GM23338 (cell line): ENCODE data around the gene TTC28. TPM values are rescaled to one million over a fixed set of nuclear protein-coding genes. Genes with fewer than 3 reads are reported as not detected.

Source experiments
- ATAC-seq: fragments of 200-7000 bp; cut with Tn5 transposase; 3 replicates; pipeline ENCODE4 v1.9.1; 2020
- DNase-seq: peaks from one replicate; pipeline ENCODE4 v3.0.0-alpha.2; 2015; ENCODE audit warnings: low spot score
- H2AFZ ChIP-seq: fragments of 200-600 bp; sonication (generic); 2 replicates; pipeline ENCODE4 v1.8.0; 2016; ENCODE audit warnings: antibody characterized with exemption, mild to moderate bottlenecking, moderate library complexity
- H3F3A ChIP-seq: fragments of 200-600 bp; sonication (generic); replicated peaks from 2 replicates; pipeline ENCODE4 v1.8.0; 2017; ENCODE audit warnings: antibody characterized with exemption, mixed run types, low read depth
- H3K27ac ChIP-seq: fragments of 200-600 bp; sonication (generic); 2 replicates; pipeline ENCODE4 v1.6.1; 2016; ENCODE audit warnings: low read depth
- H3K27me3 ChIP-seq: fragments of 200-600 bp; sonication (generic); 2 replicates; pipeline ENCODE4 v1.8.0; 2016; ENCODE audit warnings: mild to moderate bottlenecking, mixed run types, moderate library complexity; ENCODE audit not compliant: insufficient read depth
- H3K36me3 ChIP-seq: fragments of 200-600 bp; sonication (generic); 2 replicates; pipeline ENCODE4 v1.8.0; 2016; ENCODE audit warnings: mild to moderate bottlenecking; ENCODE audit not compliant: insufficient read depth
- H3K4me1 ChIP-seq: fragments of 200-600 bp; sonication (generic); 2 replicates; pipeline ENCODE4 v1.8.0; 2016; ENCODE audit warnings: mild to moderate bottlenecking, moderate library complexity; ENCODE audit not compliant: insufficient read depth
- H3K4me2 ChIP-seq: fragments of 200-600 bp; sonication (generic); 2 replicates; pipeline ENCODE4 v1.7.1; 2017; ENCODE audit warnings: mixed run types
- H3K4me3 ChIP-seq: fragments of 200-600 bp; sonication (generic); 2 replicates; pipeline ENCODE4 v1.6.1; 2016; ENCODE audit warnings: mixed run types
- H3K79me2 ChIP-seq: fragments of 200-600 bp; sonication (generic); replicated peaks from 2 replicates; pipeline ENCODE4 v1.8.0; 2017; ENCODE audit warnings: mild to moderate bottlenecking; ENCODE audit not compliant: insufficient read depth
- H3K9me2 ChIP-seq: fragments of 200-600 bp; sonication (generic); 2 replicates; pipeline ENCODE4 v1.8.0; 2017; ENCODE audit not compliant: insufficient read depth
- H4K20me1 ChIP-seq: fragments of 200-600 bp; sonication (generic); replicated peaks from 2 replicates; pipeline ENCODE4 v1.8.0; 2017; ENCODE audit warnings: mild to moderate bottlenecking; ENCODE audit not compliant: insufficient read depth
- H3K27ac Mint-ChIP-seq: 2 replicates; pipeline ENCODE4 v1.8.0; 2020; ENCODE audit warnings: inconsistent platforms, mild to moderate bottlenecking, moderate library complexity, mixed read lengths
- H3K27me3 Mint-ChIP-seq: 3 replicates; pipeline ENCODE4 v1.8.0; 2022; ENCODE audit warnings: low read depth, mild to moderate bottlenecking, moderate library complexity, mixed read lengths, inconsistent platforms; ENCODE audit not compliant: insufficient read depth, poor library complexity
- H3K36me3 Mint-ChIP-seq: 3 replicates; pipeline ENCODE4 v1.8.0; 2021; ENCODE audit warnings: low read depth, mild to moderate bottlenecking, inconsistent platforms, moderate library complexity, mixed read lengths
- H3K4me1 Mint-ChIP-seq: 3 replicates; pipeline ENCODE4 v1.8.0; 2020; ENCODE audit warnings: mild to moderate bottlenecking, inconsistent platforms, mixed read lengths
- H3K4me3 Mint-ChIP-seq: 3 replicates; pipeline ENCODE4 v1.8.0; 2021; ENCODE audit warnings: moderate library complexity, mild to moderate bottlenecking, inconsistent platforms, mixed read lengths
- H3K9me3 Mint-ChIP-seq: 3 replicates; pipeline ENCODE4 v1.8.0; 2020; ENCODE audit warnings: moderate library complexity, mild to moderate bottlenecking, inconsistent platforms, mixed read lengths
- CREB1 ChIP-seq: fragments of 250-450 bp; sonication (Bioruptor Pico); IDR thresholded peaks from 2 replicates; pipeline ENCODE4 v1.5.0; 2020; ENCODE audit warnings: low read depth, mild to moderate bottlenecking, moderate library complexity
- CTCF ChIP-seq, 2 experiments: fragments of 200-600 bp in 1 of 2; sonication (generic) in 1 of 2; conservative IDR thresholded peaks; 2 replicates each; pipeline versions ENCODE4 v1.5.1 to v1.6.1; 2016 to 2017; ENCODE audit warnings: antibody characterized with exemption in 2 of 2, low read depth in 2 of 2, mild to moderate bottlenecking in 2 of 2, moderate library complexity in 1 of 2
- ETS1 ChIP-seq: IDR thresholded peaks from 2 replicates; pipeline ENCODE4 v1.6.1; 2016; ENCODE audit warnings: antibody characterized with exemption
- EZH2 ChIP-seq: fragments of 200-600 bp; sonication (generic); IDR thresholded peaks from one replicate; pipeline ENCODE4 v1.8.0; 2017; ENCODE audit warnings: antibody characterized with exemption, mild to moderate bottlenecking, low read depth; ENCODE audit not compliant: unreplicated experiment
- JUNB ChIP-seq: IDR thresholded peaks from one replicate; pipeline ENCODE4 v1.6.1; 2016; ENCODE audit warnings: antibody characterized with exemption; ENCODE audit not compliant: unreplicated experiment
- NANOG ChIP-seq: IDR thresholded peaks from 2 replicates; pipeline ENCODE4 v1.6.1; 2016; ENCODE audit warnings: antibody characterized with exemption, borderline replicate concordance
- POLR2AphosphoS5 ChIP-seq: IDR thresholded peaks from 2 replicates; pipeline ENCODE4 v1.6.1; 2016; ENCODE audit warnings: antibody characterized with exemption, low read depth
- REST ChIP-seq: IDR thresholded peaks from one replicate; pipeline ENCODE4 v1.6.1; 2018; ENCODE audit warnings: antibody characterized with exemption; ENCODE audit not compliant: unreplicated experiment
- STAT1 ChIP-seq: IDR thresholded peaks from one replicate; pipeline ENCODE4 v1.6.1; 2016; ENCODE audit warnings: antibody characterized with exemption; ENCODE audit not compliant: unreplicated experiment
- ZNF114 ChIP-seq: fragments of 250-450 bp; sonication (Bioruptor Pico); IDR thresholded peaks from 2 replicates; pipeline ENCODE4 v1.5.0; 2020; ENCODE audit warnings: mild to moderate bottlenecking, moderate library complexity
- ZNF331 ChIP-seq: fragments of 250-450 bp; sonication (Bioruptor Pico); IDR thresholded peaks from 2 replicates; pipeline ENCODE4 v1.5.0; 2020; ENCODE audit warnings: low read depth, mild to moderate bottlenecking, moderate library complexity
- polyA plus RNA-seq: library from polyadenylated mRNA; unstranded; fragments of >200 nt; fragmentation: Nextera tagmentation; extraction: Ambion mirVana; gene quantifications from 2 replicates; pipeline ENCODE4 v1.2.1, GENCODE V29; 2016
- total RNA-seq: library from RNA; depleted of rRNA; stranded (reverse); fragments of >200 nt; shearing (Covaris generic); gene quantifications from 2 replicates; pipeline ENCODE4 v1.2.3, GENCODE V29; 2014

Gene TTC28
- total and polyA plus RNA-seq, 2 experiments from 2014 or later: 4.5 to 16.1 TPM

- TF ChIP-seq NANOG (no peak), CTCF (conservative IDR thresholded peaks at IDR 0.05; ENCODE audit: low read depth in 2 of 2) (no peak), EZH2 (no peak), CREB1 (CRISPR knock-in tag) (no peak), POLR2AphosphoS5 (no peak), ETS1 (no peak), REST (no peak)
Measured at GRCh38 chr22:27990451-27990840, 689.2 kb downstream of the TTC28 start (continued).

GRCh38 chr22:27989758-27990450 lies 689.7 kb downstream of the TTC28 start:
- DNase-seq (no peak), ATAC-seq (no peak)
- no peaks in the 10 kb centered on the region for H3K9me2 ChIP-seq
- no peak overlapping the region for H3K27ac ChIP-seq
- no peak overlapping the region for H3K4me3 ChIP-seq
- Mint-ChIP-seq H3K4me1 (peaks cover 23% of the 10 kb centered on the region), H3K27me3 (peaks cover 2% of the 10 kb centered on the region), H3K27ac (no peak overlapping the region), H3K4me3 (no peak overlapping the region), H3K9me3 (no peaks in the 10 kb centered on the region), H3K36me3 (peaks cover 6% of the 10 kb centered on the region; the same call in 1 of the 3 replicates)
- no peaks in the 10 kb centered on the region for H3K27me3 ChIP-seq
- H4K20me1 ChIP-seq: no peaks in the 10 kb centered on the region; the same call in 1 of the 2 replicates
- 0 out of 2 replicates have a peak, but pooled peaks cover 8% of the 10 kb centered on the region for H3F3A ChIP-seq
- H3K79me2 ChIP-seq: no peaks in the 10 kb centered on the region
- H3K36me3 ChIP-seq: no peaks in the 10 kb centered on the region; the same call in 1 of the 2 replicates
- peaks cover 12% of the 10 kb centered on the region; the same call in 1 of the 2 replicates for H3K4me1 ChIP-seq
- no peak overlapping the region for H2AFZ ChIP-seq
- H3K4me2 ChIP-seq: no peak overlapping the region
- TF ChIP-seq REST (no peak), NANOG (no peak), POLR2AphosphoS5 (no peak), ZNF331 (CRISPR knock-in tag) (no peak), JUNB (no peak), ZNF114 (no peak), EZH2 (no peak), STAT1 (no peak)
